OCI-LY1 (cell line): ENCODE measurements around the gene ATP11A.

ENCODE experiments used
- H2AFZ ChIP-seq: fragments of 200-600 bp; sonication (generic), shearing (Covaris generic); 2 replicates; pipeline ENCODE4 v1.6.0; 2014; ENCODE audit warnings: antibody characterized with exemption, mild to moderate bottlenecking, low read length
- H3F3A ChIP-seq: fragments of 200-600 bp; sonication (generic), shearing (Covaris generic); 2 replicates; pipeline ENCODE4 v1.6.0; 2014; ENCODE audit warnings: mild to moderate bottlenecking, antibody characterized with exemption, low read length, moderate library complexity; ENCODE audit not compliant: insufficient read depth
- H3K27ac ChIP-seq: fragments of 200-600 bp; sonication (generic); 2 replicates; pipeline ENCODE4 v1.5.1; 2014; ENCODE audit warnings: low read length, mixed run types, mild to moderate bottlenecking, low read depth; ENCODE audit not compliant: poor library complexity, severe bottlenecking
- H3K27me3 ChIP-seq: fragments of 200-600 bp; sonication (generic); 2 replicates; pipeline ENCODE4 v1.6.0; 2014; ENCODE audit warnings: antibody characterized with exemption, mild to moderate bottlenecking, low read length, moderate library complexity; ENCODE audit not compliant: insufficient read depth
- H3K36me3 ChIP-seq: fragments of 200-600 bp; sonication (generic); 2 replicates; pipeline ENCODE4 v1.6.1; 2014; ENCODE audit warnings: mild to moderate bottlenecking, antibody characterized with exemption, low read length, moderate library complexity, mixed read lengths; ENCODE audit not compliant: insufficient read depth
- H3K4me1 ChIP-seq: fragments of 200-600 bp; sonication (generic); 2 replicates; pipeline ENCODE4 v1.5.1; 2014; ENCODE audit warnings: mild to moderate bottlenecking, low read length, moderate library complexity; ENCODE audit not compliant: insufficient read depth, severe bottlenecking
- H3K4me2 ChIP-seq: fragments of 200-600 bp; sonication (generic), shearing (Covaris generic); 2 replicates; pipeline ENCODE4 v1.6.1; 2014; ENCODE audit warnings: low read length
- H3K4me3 ChIP-seq: fragments of 200-600 bp; sonication (generic); 2 replicates; pipeline ENCODE4 v1.5.1; 2014; ENCODE audit warnings: low read length, low read depth, mild to moderate bottlenecking, mixed read lengths; ENCODE audit not compliant: poor library complexity, severe bottlenecking
- H3K79me2 ChIP-seq: fragments of 200-600 bp; shearing (Covaris generic); 2 replicates; pipeline ENCODE4 v1.6.1; 2016; ENCODE audit warnings: mixed run types, low read length, mixed read lengths; ENCODE audit not compliant: insufficient read depth
- H3K9ac ChIP-seq: fragments of 200-600 bp; sonication (generic), shearing (Covaris generic); 2 replicates; pipeline ENCODE4 v1.6.1; 2014; ENCODE audit warnings: mild to moderate bottlenecking, low read length, mixed read lengths
- H3K9me2 ChIP-seq: fragments of 200-600 bp; sonication (generic), shearing (Covaris generic); 2 replicates; pipeline ENCODE4 v1.6.1; 2014; ENCODE audit warnings: low read depth, mild to moderate bottlenecking, low read length, mixed read lengths
- H3K9me3 ChIP-seq: fragments of 200-600 bp; shearing (Covaris generic); 2 replicates; pipeline ENCODE4 v1.6.1; 2014; ENCODE audit warnings: low read length, mixed read lengths
- H4K20me1 ChIP-seq: fragments of 200-600 bp; sonication (generic), shearing (Covaris generic); 2 replicates; pipeline ENCODE4 v1.6.0; 2016; ENCODE audit warnings: mild to moderate bottlenecking, low read length; ENCODE audit not compliant: insufficient read depth
- EZH2 ChIP-seq: fragments of 200-600 bp; sonication (generic), shearing (Covaris generic); IDR thresholded peaks from 2 replicates; pipeline ENCODE4 v1.8.0; 2017; ENCODE audit warnings: borderline replicate concordance, mixed run types, mild to moderate bottlenecking, antibody characterized with exemption, low read length, moderate library complexity, mixed read lengths
- TF ChIP-seq, protein P1 (sequence below): fragments of 200-600 bp; sonication (generic), shearing (Covaris generic); IDR thresholded peaks from 2 replicates; pipeline ENCODE4 v1.5.1; 2017; ENCODE audit warnings: mild to moderate bottlenecking, antibody characterized with exemption, low read length, moderate library complexity, mixed read lengths

Gene ATP11A

DNA sequence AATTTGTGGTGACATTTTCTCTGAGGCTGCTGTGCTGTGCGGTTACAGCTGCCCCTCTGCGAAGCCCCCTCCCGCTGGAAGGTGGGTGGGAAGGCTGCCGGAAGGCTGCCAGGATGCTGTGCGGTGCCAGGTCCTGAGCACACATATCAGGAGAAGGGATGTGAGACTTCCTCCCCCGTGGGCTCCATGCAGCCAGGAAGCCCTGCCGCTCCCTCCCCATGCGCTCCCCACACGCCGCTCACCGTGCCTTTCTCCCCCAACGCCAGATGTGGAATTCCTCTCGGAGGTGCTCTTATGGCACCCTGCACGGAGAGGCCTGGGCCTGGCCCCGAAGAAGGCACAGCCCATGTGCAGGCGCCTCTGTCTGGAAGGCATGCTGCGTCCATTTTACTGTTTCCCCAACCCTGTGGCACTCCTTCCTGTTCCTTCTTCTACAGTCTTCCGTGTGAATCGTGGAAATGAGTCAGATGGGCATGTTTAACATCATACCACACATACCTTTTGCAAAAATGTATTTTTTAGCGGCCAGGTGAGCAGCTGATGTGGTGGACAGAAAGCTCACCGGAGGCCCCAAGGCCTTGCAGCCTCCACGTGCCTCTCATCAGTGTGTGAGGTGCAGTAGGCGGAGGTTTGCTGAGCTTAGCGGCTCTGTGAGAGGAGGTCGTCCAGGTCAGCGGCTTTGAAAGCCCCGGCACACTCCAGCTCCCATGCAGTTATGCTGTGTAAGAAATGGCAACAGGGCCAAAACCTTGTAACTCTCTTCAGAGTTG, 88.0 kb downstream of the ATP11A start:
- H3K9me2 ChIP-seq: no peaks in the 10 kb centered on the region
- no peaks in the 10 kb centered on the region for H3K36me3 ChIP-seq
- no peaks in the 10 kb centered on the region for H3F3A ChIP-seq
- H4K20me1 ChIP-seq: no peaks in the 10 kb centered on the region
- H3K79me2 ChIP-seq: no peaks in the 10 kb centered on the region
- no peak overlapping the region for H3K4me3 ChIP-seq
- no peak overlapping the region for H3K27ac ChIP-seq
- no peak overlapping the region for H3K9ac ChIP-seq
- no peaks in the 10 kb centered on the region for H3K27me3 ChIP-seq
- TF ChIP-seq, protein P1, sequence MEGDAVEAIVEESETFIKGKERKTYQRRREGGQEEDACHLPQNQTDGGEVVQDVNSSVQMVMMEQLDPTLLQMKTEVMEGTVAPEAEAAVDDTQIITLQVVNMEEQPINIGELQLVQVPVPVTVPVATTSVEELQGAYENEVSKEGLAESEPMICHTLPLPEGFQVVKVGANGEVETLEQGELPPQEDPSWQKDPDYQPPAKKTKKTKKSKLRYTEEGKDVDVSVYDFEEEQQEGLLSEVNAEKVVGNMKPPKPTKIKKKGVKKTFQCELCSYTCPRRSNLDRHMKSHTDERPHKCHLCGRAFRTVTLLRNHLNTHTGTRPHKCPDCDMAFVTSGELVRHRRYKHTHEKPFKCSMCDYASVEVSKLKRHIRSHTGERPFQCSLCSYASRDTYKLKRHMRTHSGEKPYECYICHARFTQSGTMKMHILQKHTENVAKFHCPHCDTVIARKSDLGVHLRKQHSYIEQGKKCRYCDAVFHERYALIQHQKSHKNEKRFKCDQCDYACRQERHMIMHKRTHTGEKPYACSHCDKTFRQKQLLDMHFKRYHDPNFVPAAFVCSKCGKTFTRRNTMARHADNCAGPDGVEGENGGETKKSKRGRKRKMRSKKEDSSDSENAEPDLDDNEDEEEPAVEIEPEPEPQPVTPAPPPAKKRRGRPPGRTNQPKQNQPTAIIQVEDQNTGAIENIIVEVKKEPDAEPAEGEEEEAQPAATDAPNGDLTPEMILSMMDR: no peak
- no peak for TF ChIP-seq EZH2
- no peaks in the 10 kb centered on the region for H3K9me3 ChIP-seq
- no peak overlapping the region for H2AFZ ChIP-seq
- H3K4me1 ChIP-seq: no peaks in the 10 kb centered on the region
- no peak overlapping the region for H3K4me2 ChIP-seq

DNA sequence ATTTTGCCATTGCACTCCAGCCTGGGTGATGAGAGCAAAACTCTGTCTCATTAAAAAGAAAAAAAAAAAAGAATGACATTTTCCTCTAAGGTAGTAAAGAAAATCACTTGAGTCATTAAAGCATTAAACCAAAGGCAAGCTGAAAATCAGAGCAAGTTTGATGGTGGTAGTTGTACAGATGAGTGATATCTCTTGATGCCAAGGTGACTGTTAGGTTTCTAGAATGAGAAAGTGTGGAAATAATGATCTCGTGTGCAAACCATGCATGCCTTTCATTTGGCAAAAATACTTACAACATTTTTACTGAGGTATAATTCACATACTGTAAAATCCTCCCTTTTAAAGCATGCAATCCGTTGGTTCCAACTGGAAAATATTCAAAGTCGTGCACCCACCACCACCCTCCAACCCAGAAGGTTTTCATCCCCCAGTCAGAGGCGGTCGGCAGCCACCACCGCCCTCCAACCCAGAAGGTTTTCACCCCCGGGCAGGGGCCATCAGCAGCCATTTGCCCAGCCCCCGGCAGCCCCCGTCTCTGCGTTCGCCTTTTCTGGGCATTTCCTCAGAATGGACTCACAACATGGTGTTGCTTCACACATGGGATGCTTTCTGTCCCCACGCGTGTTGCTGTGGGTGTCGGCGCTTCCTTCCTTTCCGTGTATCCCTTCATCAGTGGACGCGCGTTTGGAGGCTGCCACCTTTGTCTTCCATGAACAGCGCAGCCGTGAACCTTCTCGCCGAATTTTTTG, 90.2 kb downstream of the ATP11A start:
- H3K27ac ChIP-seq: no peak overlapping the region
- H3K27me3 ChIP-seq: no peaks in the 10 kb centered on the region
- no peak overlapping the region for H2AFZ ChIP-seq
- H3K4me3 ChIP-seq: no peak overlapping the region
- no peaks in the 10 kb centered on the region for H4K20me1 ChIP-seq
- no peaks in the 10 kb centered on the region for H3K9me2 ChIP-seq
- H3K4me2 ChIP-seq: no peak overlapping the region
- no peaks in the 10 kb centered on the region for H3K79me2 ChIP-seq
- TF ChIP-seq EZH2: no peak
- TF ChIP-seq, protein P1: no peak
- no peaks in the 10 kb centered on the region for H3K4me1 ChIP-seq
- H3K9ac ChIP-seq: no peak overlapping the region
- no peaks in the 10 kb centered on the region for H3F3A ChIP-seq
- no peaks in the 10 kb centered on the region for H3K36me3 ChIP-seq
- no peaks in the 10 kb centered on the region for H3K9me3 ChIP-seq

DNA sequence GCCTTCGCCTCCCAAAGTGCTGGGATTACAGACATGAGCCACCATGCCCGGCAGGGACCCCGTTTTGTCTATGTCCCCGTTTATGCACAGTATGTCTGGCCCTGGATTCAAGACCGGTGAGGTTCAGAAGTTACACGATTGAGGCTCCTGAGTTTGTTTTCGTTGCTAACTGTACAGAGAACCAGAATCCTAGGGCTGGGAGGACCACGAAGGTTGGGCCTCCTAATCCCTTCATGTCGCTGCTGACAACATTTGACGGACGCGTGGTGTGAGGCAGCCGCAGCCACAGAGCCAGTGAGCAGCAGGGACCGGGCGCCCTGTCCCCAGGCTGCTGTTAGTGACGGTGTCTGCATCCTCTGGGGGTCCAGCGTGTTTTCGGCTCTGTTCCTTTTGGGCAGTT, 91.4 kb downstream of the ATP11A start:
- H3K27me3 ChIP-seq: no peaks in the 10 kb centered on the region
- no peak overlapping the region for H3K9ac ChIP-seq
- H3K9me3 ChIP-seq: no peaks in the 10 kb centered on the region
- H4K20me1 ChIP-seq: no peaks in the 10 kb centered on the region
- no peaks in the 10 kb centered on the region for H3K79me2 ChIP-seq
- H2AFZ ChIP-seq: no peak overlapping the region
- H3F3A ChIP-seq: no peaks in the 10 kb centered on the region
- H3K4me1 ChIP-seq: no peaks in the 10 kb centered on the region
- TF ChIP-seq, protein P1: no peak
- no peak for TF ChIP-seq EZH2
- H3K27ac ChIP-seq: no peak overlapping the region
- no peak overlapping the region for H3K4me2 ChIP-seq
- H3K36me3 ChIP-seq: no peaks in the 10 kb centered on the region
- H3K4me3 ChIP-seq: no peak overlapping the region
- no peaks in the 10 kb centered on the region for H3K9me2 ChIP-seq
